Measurements from ENCODE around the gene DLGAP4. TPM values are rescaled to one million over a fixed set of nuclear protein-coding genes. Genes with fewer than 3 reads are reported as not detected.

Gene DLGAP4
- total and polyA plus RNA-seq, 2 of the 8 experiments (the other 6 are each of a cell fraction or from before 2014, with no cell fraction given) = 41.2 to 57.2 TPM

DNA sequence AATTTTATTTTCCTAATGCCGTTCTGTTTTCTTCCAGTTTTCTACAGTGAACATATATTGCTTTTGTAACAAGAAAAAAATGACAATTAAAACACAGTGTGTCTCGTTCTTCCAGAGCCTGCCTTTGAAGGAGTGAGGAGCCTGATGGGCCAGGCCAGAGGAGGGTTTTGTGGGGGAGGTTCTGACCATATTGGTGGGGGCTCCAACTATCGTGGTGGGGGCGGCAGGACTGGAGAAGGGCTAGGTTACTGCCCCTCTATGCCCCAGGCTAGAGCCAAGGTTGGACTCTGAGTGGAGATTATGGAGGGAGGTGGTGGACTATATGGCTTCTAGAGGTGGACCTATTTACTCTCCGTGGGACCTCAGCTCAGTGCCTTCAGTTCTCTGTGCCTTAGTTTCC lies 24.0 kb downstream of the DLGAP4 start:
- Histone ChIP-seq H2AFZ (ENCODE audit: low read length) (no peak overlapping the region), H3K4me1 (replicated peaks in 1 of 4; ENCODE audit: control insufficient read depth in 3 of 4, insufficient read depth in 4 of 4, low read length in 3 of 4) (peaks cover 6 to 18% (median 10%) of the 10 kb centered on the region in 4 experiments), H4K5ac (ENCODE audit: insufficient read length, low read depth, low read length) (no peak overlapping the region), H3K79me1 (ENCODE audit: low read depth, low read length) (no peaks in the 10 kb centered on the region), H2BK12ac (ENCODE audit: low read depth, low read length) (no peak overlapping the region), H3K4ac (replicated peaks; ENCODE audit: insufficient read length, low read depth, low read length) (no peak overlapping the region), H3K27ac (ENCODE audit: low read depth, low read length) (no peak overlapping the region), H3K79me2 (ENCODE audit: control insufficient read depth in 1 of 2, insufficient read depth in 2 of 2, low read length in 2 of 2) (no peaks in the 10 kb centered on the region), H3K4me3 (ENCODE audit: extremely low read depth in 1 of 4, insufficient read depth in 2 of 4, low read depth in 3 of 4, low read length in 4 of 4) (no peak overlapping the region), H2BK15ac (ENCODE audit: low read length) (no peak overlapping the region), H2BK20ac (ENCODE audit: low read length) (no peak overlapping the region), H4K91ac (replicated peaks; ENCODE audit: insufficient read length, low read length) (no peak overlapping the region), H3K9ac (replicated peaks in 1 of 4; ENCODE audit: extremely low read depth in 1 of 4, low read depth in 3 of 4, low read length in 3 of 4) (no peak overlapping the region), H3K23ac (ENCODE audit: insufficient read length) (no peak overlapping the region), H3K36me3 (ENCODE audit: control insufficient read depth in 2 of 4, insufficient read depth in 4 of 4, low read length in 3 of 4) (no peaks in the 10 kb centered on the region), H3K56ac (replicated peaks; ENCODE audit: insufficient read length, low read depth, low read length) (no peak overlapping the region), H3K14ac (ENCODE audit: insufficient read length) (no peak overlapping the region), H4K20me1 (replicated peaks in 1 of 2; ENCODE audit: control insufficient read depth in 1 of 2, insufficient read depth in 2 of 2, low read length in 2 of 2) (peaks cover 17% of the 10 kb centered on the region in 2 experiments), H2BK5ac (ENCODE audit: low read depth, low read length) (no peak overlapping the region), H2AK5ac (ENCODE audit: low read depth, low read length) (no peak overlapping the region), H3K27me3 (replicated peaks in 1 of 4; ENCODE audit: control insufficient read depth in 3 of 4, extremely low read depth in 1 of 4, insufficient read depth in 3 of 4, low read length in 3 of 4) (peaks cover 2 to 32% (median 29%) of the 10 kb centered on the region in 4 experiments; a peak in 6 of 7 replicates), H3K9me3 (ENCODE audit: insufficient read depth in 2 of 2, low read depth in 1 of 2, low read length in 1 of 2) (no peaks in the 10 kb centered on the region), H3K18ac (ENCODE audit: extremely low read depth, low read length) (no peak overlapping the region), H2BK120ac (replicated peaks; ENCODE audit: low read depth, low read length) (no peak overlapping the region), H3K4me2 (ENCODE audit: insufficient read depth in 1 of 2, low read depth in 2 of 2, low read length in 2 of 2) (no peak overlapping the region), H3K23me2 (ENCODE audit: low read depth, low read length) (no peaks in the 10 kb centered on the region; the same call in 1 of the 2 replicates), H4K8ac (ENCODE audit: extremely low read depth, insufficient read depth, low read length) (no peak overlapping the region)
- WGBS, 2 experiments (ENCODE audit: extremely low coverage in 1 of 2, insufficient coverage in 1 of 2, insufficient read length in 1 of 2, insufficient replicate concordance in 2 of 2, low coverage in 1 of 2, low lambda C conversion rate in 2 of 2, missing lambda C conversion rate in 1 of 2) = 78% methylated on average over 5 of the region's 5 CpGs; no CpG with 5 or more reads in 1 of the 2 experiments
- TF ChIP-seq TCF12 (IDR thresholded peaks at IDR 0.05; ENCODE audit: low read depth, low read length) (no peak), CREB1 (IDR thresholded peaks at IDR 0.05) (no peak)
- CTCF ChIA-PET (ENCODE audit: partially characterized antibody) = interaction anchor here (0.7 to 0.8 kb wide), 3 partner anchors 29 to 114 kb away, joined by 3 read pairs; no protein-coding TSS in a partner anchor
- FAIRE-seq (no peak), DNase-seq (ENCODE audit: low read depth in 1 of 2, low spot score in 2 of 2) (no peak)
- POLR2A ChIA-PET (ENCODE audit: partially characterized antibody) = no interaction called here

Data from H1 (cell line).